ENCODE results near the gene CTCF.
A peak's percentile ranks its signal among the peaks of the same experiment; 100 is the strongest.

The CTCF gene

DNA sequence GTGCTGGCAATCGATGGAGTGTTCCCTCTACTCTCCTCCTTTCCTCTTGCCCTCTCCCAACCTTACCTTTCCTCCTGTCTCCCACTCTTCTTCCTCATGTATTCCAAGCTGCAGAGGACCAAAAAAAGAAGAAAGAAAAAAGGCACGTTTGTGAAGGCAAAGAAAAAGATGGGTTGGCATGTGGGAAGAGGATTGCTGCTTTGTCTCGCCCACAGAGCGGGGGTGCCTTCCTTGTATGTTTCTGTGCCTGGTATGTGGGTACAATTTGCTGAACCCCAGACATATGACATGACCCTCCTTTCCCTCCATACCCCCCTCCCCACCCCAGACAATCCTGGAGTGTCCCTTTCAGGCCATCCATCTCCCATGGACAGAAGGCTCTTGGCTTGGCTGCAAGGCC, 13.1 kb upstream of the CTCF start:
- DNase-seq = no peak

DNA sequence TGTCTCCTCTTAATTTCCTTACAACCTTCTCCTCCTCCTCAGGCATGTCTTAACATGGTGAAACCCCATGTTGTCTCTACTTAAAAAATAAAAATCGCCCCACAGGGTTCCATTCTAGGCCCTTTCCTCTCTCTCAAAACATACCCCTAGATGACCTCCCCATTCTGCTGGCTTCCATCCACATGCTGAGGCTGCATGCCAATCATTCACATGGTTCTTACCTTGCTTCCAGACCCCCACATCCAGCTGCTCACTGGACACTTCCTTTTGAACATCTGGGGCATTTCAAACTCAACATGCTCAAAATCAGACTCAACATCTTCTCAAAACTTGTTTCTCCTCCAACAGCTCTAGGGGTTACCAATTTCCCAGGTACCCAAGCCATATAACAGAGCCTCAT, 12.4 kb upstream of the CTCF start:
- DNase-seq = no peak

DNA sequence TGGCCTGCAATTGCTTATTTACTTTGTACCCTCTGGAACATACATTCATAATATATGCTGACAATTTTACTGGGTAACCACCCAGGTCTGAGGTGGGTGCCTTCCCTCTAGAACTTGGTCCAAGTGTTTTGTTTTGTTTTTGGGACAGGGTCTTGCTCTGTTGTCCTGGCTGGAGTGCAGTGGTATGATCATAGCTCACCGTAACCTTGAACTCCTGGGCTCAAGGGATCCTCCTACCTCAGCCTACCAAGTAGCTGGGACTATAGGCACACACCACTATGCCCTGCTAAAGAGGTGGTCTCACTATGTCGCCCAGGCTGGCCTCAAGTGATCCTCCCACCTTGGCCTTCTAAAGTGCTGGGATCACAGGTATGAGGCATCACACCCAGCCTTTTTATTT, 11.2 kb upstream of the CTCF start:
- no peak for DNase-seq

DNA sequence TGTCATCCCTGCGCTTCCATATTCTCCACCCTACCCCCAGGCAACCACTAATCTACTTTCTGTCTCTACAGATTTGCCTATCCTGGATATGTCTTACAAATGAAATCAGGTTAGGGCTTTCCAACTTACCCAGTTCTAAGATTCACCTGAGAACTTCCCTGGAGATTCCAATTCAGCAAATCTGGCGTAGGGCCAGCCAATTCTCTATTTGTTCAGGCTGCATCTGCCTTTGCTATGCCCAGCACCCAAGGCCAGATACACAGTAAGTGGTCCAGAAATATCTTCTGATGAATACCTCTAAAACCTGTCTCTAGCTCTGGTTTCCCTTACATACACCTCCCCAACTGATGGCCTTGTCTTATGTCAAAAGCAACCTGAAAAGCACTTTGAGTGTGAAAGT, 10.4 kb upstream of the CTCF start:
- no peak for DNase-seq

DNA sequence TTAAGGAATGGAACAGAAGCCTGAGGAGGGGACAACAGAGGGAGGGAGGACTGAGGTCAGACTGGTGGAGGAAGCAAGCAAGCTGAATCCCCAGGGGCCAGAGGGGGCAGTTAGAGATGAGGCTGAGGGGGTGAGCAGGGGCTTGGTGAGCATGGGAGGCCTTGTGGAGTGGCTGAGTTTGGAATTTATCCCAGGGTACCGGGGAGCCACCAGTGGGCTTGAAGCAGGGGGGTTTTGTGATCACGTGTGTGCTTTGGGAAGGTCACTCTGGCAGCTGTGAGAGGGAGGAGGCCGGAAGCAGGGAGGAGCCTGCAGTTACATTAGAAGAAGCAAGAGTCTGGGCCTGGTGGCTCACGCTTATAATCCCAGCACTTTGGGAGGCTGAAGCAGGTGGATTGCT, 9.8 kb upstream of the CTCF start:
- no peak for DNase-seq

DNA sequence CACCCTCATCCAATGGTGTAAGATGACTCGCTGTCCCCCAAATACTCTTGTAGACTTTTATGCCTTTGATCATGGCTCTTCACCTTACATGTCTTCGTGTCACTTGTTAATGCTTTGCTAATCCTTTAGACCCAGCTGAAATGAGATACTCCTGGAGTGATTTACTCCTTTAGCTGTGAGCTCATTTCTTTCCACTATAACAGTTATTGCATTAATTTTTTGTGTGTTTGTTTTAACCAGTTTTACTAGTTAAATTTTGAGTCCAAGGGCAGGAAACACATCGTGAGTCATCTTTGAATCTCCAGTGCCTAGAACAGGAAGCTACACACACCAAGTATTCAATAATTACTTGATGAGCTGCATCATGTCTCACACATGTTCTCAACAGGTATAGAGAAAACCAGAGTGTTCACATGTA, 6.5 kb upstream of the CTCF start:
- DNase-seq = no peak

DNA sequence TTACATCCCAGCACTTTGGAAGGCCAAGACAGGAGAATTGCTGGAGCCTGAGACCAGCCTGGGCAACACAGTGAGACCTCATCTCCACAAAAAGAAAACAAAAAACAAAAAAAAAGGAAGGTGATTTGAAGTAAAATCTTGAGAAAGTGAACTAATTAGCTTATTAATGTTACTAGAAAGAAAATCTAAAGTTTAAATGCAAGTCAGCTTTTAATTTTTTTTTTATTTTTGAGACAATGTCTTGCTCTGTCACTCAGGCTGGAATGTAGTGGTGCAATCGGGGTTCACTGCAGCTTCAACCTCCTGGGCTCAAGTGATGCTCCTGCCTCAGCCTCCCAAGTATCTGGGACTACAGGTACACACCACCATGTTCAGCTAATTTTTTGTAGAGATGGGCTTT, 3.5 kb upstream of the CTCF start:
- DNase-seq = no peak

DNA sequence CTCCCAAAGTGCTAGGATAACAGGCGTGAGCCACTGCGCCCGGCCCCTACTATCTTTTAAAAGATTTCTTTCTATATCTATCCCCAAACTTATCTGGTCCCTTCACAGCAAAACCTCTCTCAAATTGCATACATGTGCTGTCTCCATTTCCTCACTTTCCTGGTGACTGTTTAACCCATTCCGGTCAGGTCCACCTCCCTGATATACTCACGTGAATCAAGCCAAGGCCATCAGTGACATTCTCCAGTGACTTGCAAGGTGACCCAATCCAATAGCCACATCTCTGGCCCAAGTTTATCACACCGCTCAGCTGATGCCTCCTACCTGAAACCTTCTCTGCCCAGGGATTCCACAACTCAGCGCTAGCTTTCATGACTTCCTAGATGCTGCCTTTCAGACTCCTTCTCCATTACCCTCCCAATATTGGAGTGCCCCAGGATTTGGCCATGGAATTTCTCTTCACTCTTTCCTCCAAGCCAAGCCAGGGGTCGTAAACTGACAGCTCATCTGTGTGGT, 1.4 kb upstream of the CTCF start:
- DNase-seq = no peak

DNA sequence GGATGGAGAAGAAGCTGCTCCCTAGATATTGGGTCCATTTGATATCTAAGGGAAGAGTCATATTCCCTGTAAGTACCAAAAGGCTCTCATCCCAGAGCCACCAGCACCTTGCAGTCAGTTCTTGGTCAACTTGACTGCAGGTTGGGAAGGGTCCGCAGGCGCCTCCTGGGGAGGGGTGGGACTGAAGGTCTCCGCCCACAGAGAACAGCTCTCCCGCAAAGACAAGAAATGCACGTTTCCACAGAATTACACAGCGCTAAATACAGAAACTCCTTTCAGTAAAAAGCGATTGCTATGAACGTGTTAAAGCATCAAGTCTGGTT, 864 bp upstream of the CTCF start:
- DNase-seq = no peak

DNA sequence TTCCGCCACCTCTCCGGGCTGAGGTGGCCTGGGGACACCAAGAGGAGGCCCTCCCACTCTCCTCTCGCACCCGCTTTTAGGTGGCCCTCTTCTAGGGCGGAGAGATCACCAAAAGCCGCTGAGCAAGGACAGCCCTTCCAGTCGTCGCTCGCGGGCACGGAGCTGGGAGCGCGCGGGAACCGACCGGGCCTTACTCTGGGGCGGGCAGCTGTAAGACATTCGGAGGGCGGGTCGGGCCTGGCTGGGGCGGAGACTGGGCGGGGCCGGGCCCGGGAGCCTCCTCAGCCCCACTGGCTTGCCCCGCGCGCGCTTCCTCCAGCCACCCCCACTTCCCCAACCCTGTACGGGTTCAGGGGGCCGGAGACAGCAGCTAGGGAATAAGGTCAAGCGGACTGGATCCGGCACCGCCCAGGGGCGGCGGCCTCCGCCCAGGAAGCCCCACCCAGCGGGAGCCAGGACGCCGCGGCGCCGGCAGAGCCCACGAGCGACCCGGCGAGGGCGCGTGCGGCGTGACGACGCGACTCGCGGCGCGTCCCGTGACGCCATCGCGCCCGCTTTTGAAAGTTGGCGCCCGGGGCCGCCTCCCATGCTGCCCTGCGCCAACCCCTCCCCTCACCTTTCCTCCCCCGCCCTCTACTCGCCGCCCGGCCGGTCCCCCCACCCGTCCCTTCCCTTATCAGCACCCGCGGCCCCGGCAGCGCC, 351 bp upstream of the CTCF start:
- peak; percentile 97 for DNase-seq

DNA sequence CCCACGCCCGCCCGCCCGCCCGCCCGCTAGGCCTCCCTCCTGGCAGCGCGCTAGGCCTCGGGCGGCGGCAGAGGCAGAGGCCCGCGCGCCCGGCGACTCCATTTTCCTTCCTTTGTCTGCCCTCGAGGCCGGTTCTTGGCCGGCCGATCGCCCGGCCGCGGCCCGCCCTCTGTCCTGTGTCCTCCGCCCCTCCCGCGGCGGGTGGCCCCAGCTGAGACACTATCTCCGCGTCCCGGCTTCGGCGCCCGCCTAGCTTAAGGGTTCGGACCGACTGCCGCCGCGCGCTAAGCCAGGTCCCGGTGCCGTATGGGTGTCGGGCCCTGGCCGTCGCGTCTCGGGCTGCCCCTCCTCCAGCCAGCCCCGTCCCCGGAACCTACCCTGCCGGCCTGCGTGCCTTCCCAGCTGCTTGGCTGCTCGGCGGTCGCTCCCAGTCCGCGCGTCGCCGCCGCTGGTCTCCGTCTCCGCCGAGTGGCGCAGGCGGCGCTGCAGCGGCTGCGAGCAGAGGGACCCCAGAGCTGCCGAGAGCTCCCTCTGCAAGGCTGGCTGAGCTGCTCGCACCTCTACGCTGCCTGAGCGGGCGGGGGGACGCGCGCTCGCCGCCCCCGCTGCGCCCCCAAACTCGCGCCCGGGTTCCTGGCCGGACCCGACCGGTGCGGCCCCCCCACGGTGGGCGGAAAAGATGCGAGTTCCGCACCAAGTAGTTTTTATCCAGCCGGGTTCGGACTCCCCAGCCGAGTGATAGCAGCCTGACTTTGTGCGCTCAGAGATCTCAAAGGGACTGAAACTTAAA, 787 bp downstream of the CTCF start:
- DNase-seq = peak; percentile 79

DNA sequence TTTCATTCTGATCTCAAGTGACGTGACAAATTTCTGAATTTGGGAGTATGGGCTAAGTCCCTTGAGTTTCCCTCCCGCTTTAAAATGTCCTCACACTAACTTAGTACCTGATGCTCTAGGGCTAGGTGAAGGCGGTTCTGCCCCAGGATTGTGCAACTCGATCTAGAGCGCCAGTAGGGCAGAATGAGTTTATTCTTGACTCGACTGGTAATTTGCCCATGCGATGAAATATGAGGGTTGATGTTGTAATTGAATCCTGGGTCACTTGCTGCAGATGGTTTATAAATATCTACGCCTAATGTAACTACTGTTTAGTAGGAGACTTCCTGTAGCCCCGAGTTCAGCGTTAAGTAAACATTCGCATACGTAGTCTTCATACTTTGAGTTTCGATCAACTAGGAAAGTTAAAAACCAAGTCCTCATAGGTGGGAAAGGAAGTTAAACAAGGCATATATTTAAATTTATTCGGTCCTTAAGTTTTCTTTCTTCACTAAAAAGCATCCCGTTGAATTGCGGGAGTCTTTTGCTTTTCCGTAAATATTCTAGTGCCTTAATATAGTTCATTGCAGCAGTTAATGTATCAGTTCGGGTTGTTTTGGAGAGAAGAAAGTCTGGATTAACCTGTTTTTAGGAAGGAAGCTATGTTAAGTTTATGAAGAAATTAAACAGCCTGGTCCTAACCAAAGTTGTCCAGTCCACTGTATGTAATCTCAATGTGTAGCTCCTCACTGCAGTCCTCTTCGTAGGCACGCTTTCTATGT, 1.6 kb downstream of the CTCF start:
- DNase-seq = no peak

DNA sequence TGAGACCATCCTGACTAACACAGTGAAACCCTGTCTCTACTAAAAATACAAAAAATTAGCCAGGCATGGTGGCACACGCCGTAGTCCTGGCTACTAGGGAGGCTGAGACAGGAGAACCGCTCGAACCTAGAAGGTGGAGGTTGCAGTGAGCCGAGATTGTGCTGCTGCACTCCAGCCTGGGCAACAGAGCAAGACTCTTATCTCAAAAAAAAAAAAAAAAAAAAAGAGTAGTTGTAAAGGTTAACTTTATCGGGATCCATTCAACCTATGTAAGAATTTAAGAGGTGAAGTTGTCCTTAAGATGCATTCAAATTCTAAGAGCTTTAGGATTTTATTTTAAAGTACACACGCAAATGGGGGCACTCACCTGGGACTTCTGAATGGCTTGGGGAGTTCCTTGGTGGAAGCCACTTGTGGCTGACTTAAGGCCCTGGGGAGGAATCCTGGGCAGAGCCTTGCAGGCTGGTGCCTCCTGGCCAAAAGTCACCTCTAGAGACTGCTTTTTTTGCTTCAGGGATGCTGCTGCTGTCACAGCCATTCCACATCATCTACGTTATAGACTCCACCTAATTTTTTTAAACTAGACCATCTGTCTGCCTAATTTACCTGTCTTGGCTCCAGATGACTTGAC, 3.3 kb downstream of the CTCF start:
- no peak for DNase-seq

DNA sequence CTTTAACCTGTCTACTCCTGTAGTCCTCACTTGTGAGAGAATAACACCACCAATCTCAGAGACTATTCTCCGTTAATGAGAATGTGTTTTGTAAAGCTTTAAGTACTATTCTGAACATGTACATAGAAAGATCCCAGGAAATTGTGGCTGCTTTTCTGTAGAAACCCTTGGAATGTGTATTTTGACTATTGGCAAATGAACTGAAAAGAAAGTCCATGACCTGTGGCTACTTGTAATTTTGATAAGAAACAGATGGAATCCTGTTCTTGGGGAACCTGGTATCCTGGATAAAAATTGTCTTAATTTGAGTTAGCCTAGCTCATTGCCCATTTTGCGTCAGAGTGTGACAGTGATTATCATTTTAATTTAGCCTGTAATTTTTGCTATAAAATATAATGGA, 9.1 kb downstream of the CTCF start:
- DNase-seq = no peak

DNA sequence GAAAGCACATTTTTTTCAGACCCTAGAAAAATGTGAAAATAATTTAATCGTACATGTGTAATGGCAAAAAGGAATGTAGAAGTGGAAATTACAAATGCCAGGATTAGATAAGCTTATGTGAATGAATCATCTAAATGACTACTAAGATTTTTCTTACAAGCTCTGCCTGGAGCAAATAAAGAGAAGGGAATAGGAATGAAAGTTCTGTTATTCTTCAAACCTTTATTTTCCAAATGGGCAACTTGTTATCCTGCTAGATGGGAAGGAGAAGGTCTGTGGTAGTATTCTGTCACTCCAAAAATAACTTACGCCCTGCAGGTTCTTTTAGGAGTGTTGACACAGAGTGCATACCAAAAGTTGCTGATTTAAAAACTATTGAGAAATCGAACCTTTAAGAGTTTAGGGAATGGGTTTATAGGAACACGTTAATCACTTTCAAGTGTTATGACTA, 9.7 kb downstream of the CTCF start:
- DNase-seq = no peak

DNA sequence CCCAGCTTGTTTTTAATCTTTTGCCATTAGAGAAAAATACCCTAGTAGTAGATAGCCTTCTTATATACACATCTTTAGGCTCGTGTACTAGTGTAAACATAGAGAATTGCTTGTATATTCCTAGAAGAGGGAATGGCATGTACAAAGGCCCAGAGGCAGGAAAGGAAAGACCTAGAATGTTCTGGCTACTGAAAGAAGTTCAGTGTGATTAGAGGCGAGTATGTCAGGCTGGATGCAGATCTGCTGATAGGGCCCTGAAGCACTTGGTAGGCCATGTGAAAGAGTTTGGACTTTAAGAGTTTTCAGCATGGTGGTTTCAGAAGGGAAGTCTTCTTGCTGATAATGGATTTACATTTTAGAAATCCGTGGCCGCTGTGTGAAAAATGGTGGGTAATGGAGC, 17.4 kb downstream of the CTCF start:
- no peak for DNase-seq

DNA sequence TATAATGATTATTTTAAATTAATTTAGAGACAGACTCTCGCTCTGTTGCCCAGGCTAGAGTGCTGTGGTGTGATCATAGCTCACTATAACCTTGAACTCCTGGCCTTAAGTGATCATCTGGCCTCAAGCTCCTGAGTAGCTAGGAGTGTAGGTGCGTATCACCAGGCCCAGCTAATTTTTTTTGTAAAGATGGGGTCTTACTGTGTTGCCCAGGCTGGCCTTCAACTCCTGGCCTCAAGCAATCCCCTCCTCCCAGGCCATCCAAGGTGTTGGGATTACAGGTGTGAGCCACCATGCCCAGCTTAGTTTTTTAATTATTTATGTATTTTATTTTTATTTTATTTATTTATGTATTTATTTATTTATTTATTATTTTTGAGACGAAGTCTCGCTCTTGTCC, 17.9 kb downstream of the CTCF start:
- DNase-seq = no peak

DNA sequence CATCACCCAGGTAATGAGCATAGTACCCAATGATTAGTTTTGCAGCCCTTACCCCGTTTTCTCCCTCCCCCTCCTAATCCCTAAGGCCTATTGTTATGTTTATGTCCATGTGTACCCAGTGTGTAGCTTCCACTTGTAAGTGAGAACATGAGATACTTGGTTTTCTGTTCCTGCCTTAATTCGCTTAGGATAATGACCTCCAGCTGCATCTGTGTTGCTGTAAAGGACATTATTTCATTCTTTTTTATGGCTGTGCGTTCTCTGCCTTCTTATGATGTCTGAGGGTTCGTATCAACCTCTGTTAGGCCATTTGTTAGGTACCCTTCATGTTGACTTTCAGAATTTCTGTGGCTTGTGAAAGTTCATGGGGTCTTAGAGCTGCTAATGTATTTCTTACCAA, 31.0 kb downstream of the CTCF start:
- no peak for DNase-seq

DNA sequence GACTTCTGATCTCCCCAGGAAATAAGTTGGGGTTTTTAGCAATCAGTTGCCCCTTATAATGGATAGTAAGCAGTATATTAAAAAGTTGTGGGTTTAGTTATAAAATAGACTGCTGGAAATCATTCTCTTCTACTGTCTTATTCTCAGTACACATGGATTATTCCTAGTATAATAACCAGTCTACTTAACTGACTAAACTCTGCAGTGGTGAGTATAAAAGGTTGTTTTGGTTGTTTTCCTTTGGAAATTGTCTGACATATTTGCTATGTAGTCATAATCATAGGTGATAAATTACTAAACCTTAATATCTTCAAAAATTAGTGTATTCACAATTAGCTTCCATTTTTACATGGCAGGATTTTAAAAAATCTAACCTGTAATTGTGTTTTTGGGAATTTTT, 31.4 kb downstream of the CTCF start:
- DNase-seq = no peak

DNA sequence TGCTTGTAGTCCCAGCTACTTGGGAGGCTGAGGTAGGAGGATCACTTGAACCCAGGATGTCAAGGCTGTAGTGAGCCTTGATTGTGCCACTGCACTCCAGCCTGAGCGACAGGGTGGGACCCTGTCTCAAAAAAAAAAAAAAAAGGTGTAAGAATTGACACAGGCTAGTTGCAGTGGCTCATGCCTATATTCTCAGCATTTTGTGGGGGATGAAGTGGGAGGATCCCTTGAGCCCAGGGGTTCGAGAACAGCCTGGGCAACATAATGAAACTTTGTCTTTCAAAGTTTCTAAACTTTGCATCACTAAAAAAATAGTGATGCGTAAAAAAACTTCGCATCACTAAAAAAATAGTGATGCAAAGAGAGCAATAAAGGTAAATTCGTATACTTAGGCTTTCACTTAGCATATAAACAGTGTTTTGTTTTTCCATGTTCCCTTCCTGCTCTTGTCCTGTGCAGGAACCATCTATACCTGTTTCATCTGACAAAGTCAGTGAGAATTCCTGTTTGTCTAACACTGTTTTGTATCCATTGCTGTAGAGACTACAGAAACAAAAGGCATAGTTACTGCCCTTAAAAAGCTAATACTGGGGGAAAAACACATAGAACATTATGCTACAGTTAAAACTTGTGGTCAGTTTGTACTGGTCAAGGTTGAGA, 32.1 kb downstream of the CTCF start:
- no peak for DNase-seq

DNA sequence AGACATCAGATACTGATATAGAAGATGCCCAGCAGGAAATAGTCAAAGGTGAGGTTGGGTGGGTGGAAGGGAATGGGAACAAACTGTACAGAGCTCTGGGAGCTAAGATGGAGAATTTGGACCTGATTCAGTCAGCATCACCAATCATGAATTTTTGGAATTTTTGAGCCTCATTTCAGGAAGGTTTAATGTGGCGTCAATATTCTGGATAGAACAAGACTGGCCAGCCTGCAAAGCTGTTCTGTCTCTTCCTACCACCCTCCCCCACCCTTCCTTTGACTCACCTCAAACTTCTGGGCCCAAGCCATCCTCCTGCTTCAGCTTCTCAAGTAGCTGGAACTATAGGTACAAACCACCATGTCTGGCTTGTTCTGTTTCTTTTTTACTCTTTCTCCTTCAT, 32.6 kb downstream of the CTCF start:
- no peak for DNase-seq

DNA sequence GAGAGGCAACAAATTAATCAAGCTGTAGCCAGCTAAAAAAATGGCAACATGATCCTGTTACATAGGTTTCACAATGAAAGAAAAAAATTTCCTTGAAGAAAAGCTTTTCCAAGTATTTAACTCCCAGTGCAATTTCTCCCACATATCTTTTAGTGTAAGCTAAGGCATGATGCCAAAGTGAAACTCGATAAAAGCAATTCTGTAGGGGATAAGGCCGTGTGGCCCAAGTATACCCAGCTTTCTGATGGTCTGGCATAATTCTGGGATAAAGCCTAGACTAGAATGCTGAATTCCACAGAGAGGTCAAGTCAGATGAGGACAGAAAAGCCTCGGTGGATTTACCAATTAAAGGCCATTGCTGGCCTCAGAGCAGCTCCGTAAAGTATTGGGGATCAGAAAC, 36.2 kb downstream of the CTCF start:
- no peak for DNase-seq

DNA sequence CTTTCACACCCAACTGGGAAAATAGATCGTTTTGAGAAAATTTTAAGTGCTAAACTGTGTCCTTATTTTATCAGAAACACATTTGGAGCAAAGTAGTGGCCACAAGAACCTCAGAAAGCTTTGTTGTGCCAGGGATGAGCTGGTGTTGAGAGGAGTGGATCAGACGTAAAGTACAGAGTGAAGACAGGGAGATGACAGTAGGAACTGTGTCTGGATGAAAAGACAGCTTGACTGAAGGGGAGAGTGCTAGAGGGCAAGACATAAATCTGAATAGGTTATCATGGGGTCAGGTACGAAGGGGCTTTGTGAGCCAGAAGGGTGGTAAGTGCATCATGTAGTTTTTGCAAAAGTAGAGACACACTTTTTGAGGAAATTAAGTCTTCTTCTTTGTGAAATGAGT, 43.3 kb downstream of the CTCF start:
- DNase-seq = no peak

Measured in left hindlimb (tissue), 1 donor.